CD4-positive, CD25-positive, alpha-beta regulatory T cell (primary cell): ENCODE measurements around the gene MICB. TPM values are rescaled to one million over a fixed set of nuclear protein-coding genes. Genes with fewer than 3 reads are reported as not detected.

ENCODE experiments used
- ATAC-seq, 2 donors: fragments of 150-1000 bp; cut with Tn5 transposase; one replicate each; pipeline ENCODE4 v1.10.0; 2021; ENCODE audit warnings: low read depth in 2 of 2, moderate number of reproducible peaks in 2 of 2, moderate library complexity in 1 of 2
- DNase-seq, 3 donors: peaks; one replicate each; pipeline versions ENCODE4 v3.0.0 to v3.0.0-alpha.2; 2012 to 2022; ENCODE audit warnings: mixed read lengths in 1 of 3
- H3K27ac ChIP-seq: one replicate; pipeline ENCODE4 v1.7.0; 2013; ENCODE audit warnings: mild to moderate bottlenecking, low read length; ENCODE audit not compliant: insufficient read depth, poor library complexity, severe bottlenecking
- H3K27me3 ChIP-seq: one replicate; pipeline ENCODE4 v1.7.0; 2013; ENCODE audit warnings: low read length; ENCODE audit not compliant: control insufficient read depth, insufficient read depth
- H3K36me3 ChIP-seq: one replicate; pipeline ENCODE4 v1.7.0; 2013; ENCODE audit warnings: mild to moderate bottlenecking, low read length, moderate library complexity; ENCODE audit not compliant: control insufficient read depth, insufficient read depth
- H3K4me1 ChIP-seq: 2 replicates; pipeline ENCODE4 v1.7.0; 2013; ENCODE audit warnings: mild to moderate bottlenecking, low read length; ENCODE audit not compliant: insufficient read depth, control insufficient read depth, poor library complexity, severe bottlenecking
- H3K4me3 ChIP-seq: one replicate; pipeline ENCODE4 v1.7.0; 2013; ENCODE audit warnings: low read depth, mild to moderate bottlenecking, low read length, moderate library complexity
- H3K9me3 ChIP-seq, 2 experiments: 1 replicate in 1 of 2; 2 replicates in 1 of 2; pipeline ENCODE4 v1.7.0; 2013; ENCODE audit warnings: low read length in 2 of 2, mild to moderate bottlenecking in 1 of 2, moderate library complexity in 1 of 2; ENCODE audit not compliant: control insufficient read depth in 2 of 2
- H3K27ac Mint-ChIP-seq, 3 donors: one replicate each; pipeline ENCODE4 v1.8.0; 2020 to 2022; ENCODE audit warnings: mild to moderate bottlenecking in 3 of 3, mixed read lengths in 3 of 3, moderate library complexity in 2 of 3
- H3K27me3 Mint-ChIP-seq: one replicate; pipeline ENCODE4 v1.8.0; 2022; ENCODE audit warnings: mild to moderate bottlenecking, mixed read lengths
- H3K36me3 Mint-ChIP-seq: one replicate; pipeline ENCODE4 v1.8.0; 2020; ENCODE audit warnings: mixed read lengths
- H3K4me1 Mint-ChIP-seq, 4 donors: one replicate each; pipeline ENCODE4 v1.8.0; 2020 to 2022; ENCODE audit warnings: mixed read lengths in 4 of 4, mild to moderate bottlenecking in 1 of 4
- H3K4me3 Mint-ChIP-seq, 4 donors: one replicate each; pipeline ENCODE4 v1.8.0; 2020 to 2022; ENCODE audit warnings: mild to moderate bottlenecking in 4 of 4, mixed read lengths in 4 of 4, moderate library complexity in 3 of 4
- H3K9me3 Mint-ChIP-seq, 7 donors: one replicate each; pipeline ENCODE4 v1.8.0; 2020 to 2022; ENCODE audit warnings: mixed read lengths in 7 of 7, mild to moderate bottlenecking in 3 of 7, moderate library complexity in 2 of 7
- polyA plus RNA-seq, 4 donors: library from polyadenylated mRNA; unstranded; fragments of 300-500 nt; fragmentation: Illumina TruSeq; gene quantifications; one replicate each; pipeline ENCODE4 v1.2.3, GENCODE V29; 2021
- total RNA-seq: library from RNA; stranded (reverse); gene quantifications from one replicate; pipeline ENCODE4 v1.2.3, GENCODE V29; 2022

Gene MICB
- total and polyA plus RNA-seq, 5 donors from 2014 or later: 7.8 to 22.0 (median 12.4) TPM

- Histone ChIP-seq H3K36me3 (no peaks in the 10 kb centered on the region), H3K9me3 (no peaks in the 10 kb centered on the region), H3K27me3 (no peaks in the 10 kb centered on the region), H3K4me1 (peaks cover 12% of the 10 kb centered on the region), H3K4me3 (no peak overlapping the region), H3K27ac (peak overlapping the region; percentile 9)
- Mint-ChIP-seq H3K4me3 (no peak overlapping the region), H3K27ac (peak overlapping the region in 1 of 3 donors; percentile 80), H3K27me3 (no peaks in the 10 kb centered on the region), H3K9me3 (no peaks in the 10 kb centered on the region), H3K36me3 (peaks cover 4% of the 10 kb centered on the region), H3K4me1 (peaks cover 12 to 44% (median 34%) of the 10 kb centered on the region in 4 donors)
- ATAC-seq: no peak
- DNase-seq: no peak
Observed at GRCh38 chr6:31477521-31477920, 20.4 kb upstream of the MICB start.

- Mint-ChIP-seq H3K4me1 (peaks cover 5 to 36% (median 28%) of the 10 kb centered on the region in 4 donors), H3K9me3 (no peaks in the 10 kb centered on the region), H3K27me3 (no peaks in the 10 kb centered on the region), H3K4me3 (no peak overlapping the region), H3K36me3 (peaks cover 4% of the 10 kb centered on the region), H3K27ac (peak overlapping the region in 2 of 3 donors; percentile 55 to 70)
- DNase-seq (no peak), ATAC-seq (no peak)
- Histone ChIP-seq H3K27ac (no peak overlapping the region), H3K27me3 (no peaks in the 10 kb centered on the region), H3K4me3 (no peak overlapping the region), H3K36me3 (no peaks in the 10 kb centered on the region), H3K9me3 (no peaks in the 10 kb centered on the region), H3K4me1 (peaks cover 4% of the 10 kb centered on the region)
Observed at GRCh38 chr6:31478186-31478950, 19.6 kb upstream of the MICB start.

DNA sequence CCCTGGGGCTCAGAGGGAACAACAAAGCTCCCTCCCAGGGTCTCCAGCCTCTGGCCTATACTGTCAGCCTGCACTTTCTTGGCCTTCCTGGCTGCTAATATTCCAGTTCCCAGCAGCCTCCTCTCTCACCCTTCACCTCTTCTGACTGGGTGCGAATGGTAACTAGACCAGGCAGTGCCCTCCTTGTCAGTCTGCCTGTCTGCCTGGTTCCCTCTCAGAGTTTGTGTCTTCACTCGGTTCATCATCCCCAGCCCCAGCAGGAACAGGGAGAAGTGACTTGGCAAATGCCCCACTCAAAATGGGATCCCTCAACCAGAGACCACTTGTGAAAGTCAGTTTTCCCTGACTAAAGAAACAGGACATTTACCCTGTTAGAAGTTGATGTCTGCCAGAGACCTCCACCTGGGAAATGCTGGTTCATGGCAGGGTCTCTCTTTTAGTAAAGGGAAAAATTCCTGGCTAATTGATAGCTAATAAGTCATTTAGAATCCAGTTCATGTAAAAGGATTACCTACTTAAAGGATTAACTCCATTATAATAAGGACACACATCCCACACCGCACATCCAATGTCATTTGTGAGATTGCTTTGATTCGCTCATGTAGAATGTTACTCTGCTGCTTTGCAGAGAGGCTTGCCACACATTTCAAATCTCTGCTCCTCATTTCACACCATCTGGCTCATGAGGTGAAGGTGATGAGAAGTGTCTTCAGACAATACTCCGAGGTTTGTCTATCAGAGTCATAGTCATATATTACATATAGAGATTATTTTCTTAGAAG lies 18.6 kb upstream of the MICB start:
- DNase-seq: no peak
- Mint-ChIP-seq H3K27ac (peak overlapping the region in 2 of 3 donors; percentile 65 to 69), H3K36me3 (peaks cover 4% of the 10 kb centered on the region)

DNA sequence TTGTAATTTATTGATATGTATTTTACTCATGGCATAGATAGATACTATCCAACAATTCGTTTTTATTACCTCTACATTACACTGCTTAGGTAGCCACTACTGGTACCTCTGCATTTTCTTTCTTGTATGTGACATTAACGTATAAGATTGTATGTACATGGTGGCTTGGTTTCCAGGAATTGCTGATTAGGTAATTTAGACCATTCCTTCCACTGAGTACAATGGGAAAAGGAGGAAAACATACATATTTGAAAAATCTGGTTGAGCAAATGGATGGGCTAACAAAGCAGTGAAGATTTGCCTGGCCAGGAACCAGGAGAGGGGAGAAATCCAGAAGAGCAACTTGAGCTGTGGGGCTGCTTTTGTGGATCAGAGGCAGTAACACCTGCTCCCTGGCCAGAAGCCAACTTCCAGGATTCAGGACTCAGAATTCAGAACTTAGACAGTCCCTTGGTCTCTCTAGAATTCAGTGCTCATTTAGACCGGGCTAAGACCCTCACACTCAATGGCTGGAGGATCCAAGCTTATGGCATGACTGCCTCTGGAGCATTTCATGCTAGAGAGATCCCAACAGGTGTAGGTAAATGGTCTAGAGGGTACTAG lies 17.9 kb upstream of the MICB start:
- H3K27ac Mint-ChIP-seq: peak overlapping the region in 1 of 3 donors; percentile 26
- Histone ChIP-seq H3K27ac (no peak overlapping the region), H3K27me3 (no peaks in the 10 kb centered on the region), H3K4me3 (no peak overlapping the region), H3K9me3 (no peaks in the 10 kb centered on the region), H3K4me1 (no peaks in the 10 kb centered on the region), H3K36me3 (no peaks in the 10 kb centered on the region)
- DNase-seq (no peak), ATAC-seq (no peak)
- peaks cover 4% of the 10 kb centered on the region for H3K36me3 Mint-ChIP-seq
- H3K4me1 Mint-ChIP-seq: peaks cover 6 to 19% (median 14%) of the 10 kb centered on the region in 4 donors
- H3K27me3 Mint-ChIP-seq: no peaks in the 10 kb centered on the region
- H3K9me3 Mint-ChIP-seq: no peaks in the 10 kb centered on the region
- no peak overlapping the region for H3K4me3 Mint-ChIP-seq

More for the DNA sequence above, 18.6 kb upstream of the MICB start:
- Histone ChIP-seq H3K27me3 (no peaks in the 10 kb centered on the region), H3K36me3 (no peaks in the 10 kb centered on the region), H3K9me3 (no peaks in the 10 kb centered on the region), H3K4me3 (no peak overlapping the region), H3K4me1 (peaks cover 1% of the 10 kb centered on the region), H3K27ac (no peak overlapping the region)
- Mint-ChIP-seq H3K27me3 (no peaks in the 10 kb centered on the region), H3K4me3 (no peak overlapping the region), H3K9me3 (no peaks in the 10 kb centered on the region), H3K4me1 (peaks cover 0 to 26% (median 19%) of the 10 kb centered on the region in 4 donors)
- ATAC-seq: no peak

DNA sequence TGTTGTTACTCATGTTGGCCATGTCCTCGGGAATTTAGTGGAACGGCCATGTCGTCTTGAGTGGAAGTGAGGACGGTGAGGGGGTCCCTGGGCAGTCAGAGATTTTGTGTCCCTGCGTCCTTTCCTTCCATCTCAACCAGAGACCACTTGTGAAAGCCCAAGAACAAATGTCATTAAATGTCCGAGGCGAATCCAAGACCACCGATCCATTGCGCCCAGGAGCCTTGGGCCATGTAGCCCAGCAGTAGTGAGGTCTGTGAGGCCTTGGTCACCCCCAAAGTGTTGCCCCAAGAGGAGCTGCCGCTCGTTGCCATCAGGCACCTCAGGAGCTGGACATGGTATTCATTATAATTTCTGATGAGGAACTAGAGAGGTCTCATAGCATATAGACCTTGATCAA lies 17.4 kb upstream of the MICB start:
- Mint-ChIP-seq H3K36me3 (peaks cover 4% of the 10 kb centered on the region), H3K4me1 (peaks cover 6 to 14% (median 12%) of the 10 kb centered on the region in 4 donors), H3K4me3 (no peak overlapping the region), H3K27ac (peak overlapping the region in 1 of 3 donors; percentile 26), H3K27me3 (no peaks in the 10 kb centered on the region), H3K9me3 (no peaks in the 10 kb centered on the region)
- Histone ChIP-seq H3K36me3 (no peaks in the 10 kb centered on the region), H3K9me3 (no peaks in the 10 kb centered on the region), H3K4me1 (no peaks in the 10 kb centered on the region), H3K27me3 (no peaks in the 10 kb centered on the region), H3K27ac (no peak overlapping the region), H3K4me3 (no peak overlapping the region)
- ATAC-seq (no peak), DNase-seq (no peak)

GRCh38 chr6:31483392-31483791 lies 14.6 kb upstream of the MICB start:
- ATAC-seq: no peak
- Mint-ChIP-seq H3K9me3 (no peaks in the 10 kb centered on the region), H3K27ac (no peak overlapping the region)

DNA sequence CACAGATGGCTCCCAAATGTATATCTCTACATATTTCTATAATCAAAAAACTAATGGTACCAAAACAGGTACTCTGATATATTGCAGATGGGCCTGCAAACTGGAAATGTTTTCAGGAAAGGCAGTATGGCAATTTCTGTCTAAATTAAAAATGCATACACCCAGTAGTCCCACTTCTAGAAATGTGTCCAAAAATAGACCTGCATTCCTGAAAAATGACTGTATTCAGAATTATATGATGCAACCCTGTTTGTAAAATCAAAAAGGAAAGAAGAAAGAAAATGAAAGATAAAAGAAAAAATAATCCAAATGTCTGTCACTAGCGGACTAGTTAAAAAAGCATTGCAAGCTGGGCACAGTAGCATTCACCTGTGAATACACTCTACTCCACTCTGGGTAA lies 12.9 kb upstream of the MICB start:
- peaks cover 6 to 13% (median 6%) of the 10 kb centered on the region in 4 donors for H3K4me1 Mint-ChIP-seq
- H3K27me3 ChIP-seq: no peaks in the 10 kb centered on the region
- no peak overlapping the region for H3K27ac ChIP-seq
- peaks cover 1% of the 10 kb centered on the region for H3K36me3 Mint-ChIP-seq
- H3K27ac Mint-ChIP-seq: no peak overlapping the region
- H3K4me3 Mint-ChIP-seq: no peak overlapping the region
- H3K4me1 ChIP-seq: no peaks in the 10 kb centered on the region
- no peak for ATAC-seq
- H3K36me3 ChIP-seq: no peaks in the 10 kb centered on the region
- H3K4me3 ChIP-seq: no peak overlapping the region
- no peaks in the 10 kb centered on the region for H3K27me3 Mint-ChIP-seq
- DNase-seq: no peak
- no peaks in the 10 kb centered on the region for H3K9me3 ChIP-seq
- no peaks in the 10 kb centered on the region for H3K9me3 Mint-ChIP-seq

More at GRCh38 chr6:31483392-31483791, 14.6 kb upstream of the MICB start:
- no peaks in the 10 kb centered on the region for H3K36me3 ChIP-seq
- Mint-ChIP-seq H3K4me1 (peaks cover 0 to 7% (median 6%) of the 10 kb centered on the region in 4 donors), H3K36me3 (peaks cover 4% of the 10 kb centered on the region), H3K4me3 (no peak overlapping the region), H3K27me3 (no peaks in the 10 kb centered on the region)
- no peak overlapping the region for H3K27ac ChIP-seq
- no peaks in the 10 kb centered on the region for H3K9me3 ChIP-seq
- H3K27me3 ChIP-seq: no peaks in the 10 kb centered on the region
- no peak for DNase-seq
- H3K4me3 ChIP-seq: no peak overlapping the region
- H3K4me1 ChIP-seq: no peaks in the 10 kb centered on the region
